ENCODE results near the gene SLC25A33.
"Not testable (repeated sequence)": the region's sequence is repeated elsewhere in the genome, so short reads cannot be mapped to it uniquely, and the experiment has no call there.

SLC25A33 gene, protein sequence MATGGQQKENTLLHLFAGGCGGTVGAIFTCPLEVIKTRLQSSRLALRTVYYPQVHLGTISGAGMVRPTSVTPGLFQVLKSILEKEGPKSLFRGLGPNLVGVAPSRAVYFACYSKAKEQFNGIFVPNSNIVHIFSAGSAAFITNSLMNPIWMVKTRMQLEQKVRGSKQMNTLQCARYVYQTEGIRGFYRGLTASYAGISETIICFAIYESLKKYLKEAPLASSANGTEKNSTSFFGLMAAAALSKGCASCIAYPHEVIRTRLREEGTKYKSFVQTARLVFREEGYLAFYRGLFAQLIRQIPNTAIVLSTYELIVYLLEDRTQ

GRCh38 chr1:9539165-9539828 is at the start of gene SLC25A33:
SLC25A33 (plus strand) TSS chr1:9539465; CDS start chr1:9539692, 227 bp downstream.
- peak; percentile 99 for DNase-seq

DNA sequence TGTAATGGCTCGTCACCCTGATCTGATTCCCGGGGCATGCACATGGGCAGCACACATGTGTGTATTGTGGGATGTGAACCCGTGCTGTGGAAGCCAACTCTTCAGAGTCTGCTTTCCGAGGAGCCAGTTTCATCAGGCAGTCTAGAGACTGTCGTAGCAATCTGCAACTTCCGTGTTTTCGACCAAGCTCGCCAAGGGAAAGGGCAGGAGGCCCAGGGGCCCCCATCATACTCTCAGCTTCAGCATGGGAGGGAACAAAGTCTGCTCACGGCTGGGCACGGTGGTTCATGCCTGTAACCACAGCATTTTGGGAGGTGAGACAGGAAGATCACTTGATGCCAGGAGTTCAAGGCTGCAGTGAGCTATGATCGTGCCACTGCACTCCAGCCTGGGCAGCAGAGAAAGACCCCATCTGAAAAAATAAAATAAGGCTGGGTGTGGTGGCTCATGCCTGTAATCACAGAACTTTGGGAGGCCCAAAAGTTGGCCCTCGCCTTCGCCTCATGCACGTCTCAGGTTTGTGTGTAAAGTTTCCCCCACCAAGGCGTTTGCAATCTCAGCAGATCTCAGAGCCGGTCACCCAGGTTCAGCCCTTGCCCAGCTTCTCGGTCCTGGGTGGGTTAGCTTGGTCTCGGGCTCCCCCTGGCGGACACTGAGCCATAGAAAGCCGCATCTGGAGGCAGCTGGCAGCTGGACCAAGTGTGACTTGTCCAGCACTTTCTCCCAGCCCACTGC is 48.5 kb upstream of the SLC25A33 start:
- peak; percentile 84 to 92 (median 90) for DNase-seq

DNA sequence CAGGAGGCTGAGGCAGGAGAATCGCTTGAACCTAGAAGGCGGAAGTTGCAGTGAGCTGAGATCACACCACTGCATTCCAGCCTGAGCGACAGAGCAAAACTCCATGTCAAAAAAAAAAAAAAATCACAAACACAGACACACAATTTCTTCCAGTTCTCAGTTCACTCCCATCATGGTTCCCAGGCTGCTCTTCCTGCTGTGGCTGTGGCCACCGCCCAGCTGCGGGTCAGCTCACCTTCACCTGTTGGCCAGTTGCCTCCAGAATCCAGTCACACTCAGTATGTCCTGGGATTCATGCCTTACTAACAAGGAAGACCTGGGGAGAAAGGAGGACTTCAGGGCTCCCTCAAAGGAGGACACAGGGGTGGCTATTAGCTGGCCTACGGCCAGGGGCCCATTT is 45.9 kb upstream of the SLC25A33 start:
- DNase-seq, result no peak

GRCh38 chr1:9494936-9495758 is 44.1 kb upstream of the SLC25A33 start:
- DNase-seq, result peak; percentile 74 to 86 (median 79)

GRCh38 chr1:9495854-9496374 is 43.4 kb upstream of the SLC25A33 start:
- no peak for DNase-seq

DNA sequence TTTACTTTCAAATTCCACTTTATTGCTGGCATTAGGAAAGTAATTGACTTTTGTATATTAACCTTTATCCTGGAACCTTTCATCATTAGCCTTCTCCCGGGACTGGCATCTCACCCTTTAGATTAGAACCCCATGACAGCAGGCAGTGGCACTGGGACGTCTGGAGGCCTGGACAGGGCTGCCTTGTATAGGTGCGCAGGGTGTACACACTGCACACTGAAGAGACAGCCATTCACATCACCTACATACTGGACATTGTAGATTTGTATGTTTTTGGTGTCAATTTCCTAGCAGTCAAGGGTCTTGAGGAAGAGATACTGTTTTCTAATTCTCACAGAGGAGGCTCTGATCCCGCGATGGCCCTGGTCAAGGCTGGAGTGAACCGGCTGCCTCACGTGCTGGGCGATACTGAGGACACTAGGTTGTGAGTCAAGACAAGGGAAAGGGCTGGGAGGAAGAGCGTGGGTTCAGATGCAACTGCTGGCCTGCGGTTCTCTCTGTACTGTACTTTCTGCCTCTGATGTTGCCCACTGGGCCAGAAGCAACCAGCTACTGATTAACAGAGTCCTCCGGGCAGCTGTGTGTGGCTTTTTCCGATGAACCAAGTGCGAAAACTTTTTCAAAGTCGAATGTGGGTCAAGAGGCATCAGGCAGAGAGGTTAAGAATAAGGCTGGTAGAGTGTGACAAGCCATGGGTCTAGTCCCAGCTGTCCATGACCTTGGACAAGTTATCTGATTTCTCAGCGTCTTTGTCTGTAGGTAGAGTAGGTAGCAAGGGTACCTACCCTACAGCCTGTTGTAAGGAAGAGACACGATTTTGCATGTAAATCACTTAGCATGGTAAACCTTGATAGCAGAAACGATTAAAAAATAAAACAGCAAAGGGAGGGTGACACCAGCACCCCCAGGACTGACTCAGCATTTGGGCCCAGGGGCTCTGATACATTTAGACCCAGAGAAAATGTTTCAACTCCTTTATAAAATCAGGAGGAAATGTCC is 38.2 kb upstream of the SLC25A33 start:
- DNase-seq, result no peak

DNA sequence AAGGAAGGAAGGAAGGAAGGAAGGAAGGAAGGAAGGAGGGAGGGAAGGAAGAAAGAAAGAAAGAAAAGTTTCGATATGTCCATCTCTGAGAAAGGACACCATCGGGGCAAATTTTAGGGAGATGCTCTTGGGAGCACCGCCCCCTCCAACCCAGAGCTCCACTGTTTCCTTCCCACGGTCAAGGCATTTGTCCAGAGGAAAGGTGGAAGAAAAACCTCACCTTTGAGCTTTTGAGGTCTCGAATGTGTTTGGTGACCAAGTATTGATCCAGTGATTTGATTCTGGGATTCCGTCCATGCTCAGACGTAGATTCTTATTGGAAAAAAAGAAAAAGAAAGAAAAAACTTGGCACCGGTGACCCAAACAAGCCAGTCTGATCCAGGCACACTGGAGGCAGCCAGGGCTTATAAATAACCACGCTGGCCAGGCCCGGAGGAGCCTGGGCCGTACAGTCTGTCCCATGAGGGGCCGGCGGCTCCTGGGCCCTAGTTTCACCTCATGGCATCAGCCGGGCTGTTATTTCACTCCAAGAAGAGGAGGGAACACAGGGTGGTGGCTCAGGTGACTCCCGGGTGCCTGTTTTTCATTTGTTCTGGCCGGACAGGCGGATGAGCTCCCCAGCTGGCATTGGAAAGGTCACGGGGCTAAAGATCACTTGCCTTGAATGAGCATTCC is 36.1 kb upstream of the SLC25A33 start:
- DNase-seq, result no peak

DNA sequence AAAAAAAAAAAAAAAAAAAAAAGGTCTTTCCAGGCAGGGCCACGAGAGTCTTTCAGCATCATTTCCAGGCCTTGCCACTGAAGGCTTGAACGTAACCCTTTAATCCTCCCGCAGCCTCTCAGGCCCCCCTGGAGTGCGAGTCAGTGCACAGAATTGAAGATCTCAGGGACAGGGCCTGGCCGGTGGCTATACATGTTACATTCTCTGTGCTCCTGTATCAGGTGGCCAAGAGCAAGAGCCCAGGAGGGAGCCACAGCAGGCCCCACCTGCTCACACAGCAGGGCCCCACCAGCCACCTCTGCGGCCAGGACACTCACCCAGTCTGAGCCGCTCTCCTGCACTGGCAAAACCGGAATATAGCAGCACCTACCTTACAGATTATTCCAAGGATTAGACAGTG is 34.1 kb upstream of the SLC25A33 start:
- DNase-seq, result no peak

- DNase-seq, result no peak
Measured at GRCh38 chr1:9506901-9507300, 32.4 kb upstream of the SLC25A33 start.

GRCh38 chr1:9510130-9510529 is 29.1 kb upstream of the SLC25A33 start:
- DNase-seq, result no peak

- not testable (repeated sequence) for DNase-seq
Measured at GRCh38 chr1:9515550-9515949, 23.7 kb upstream of the SLC25A33 start.

DNA sequence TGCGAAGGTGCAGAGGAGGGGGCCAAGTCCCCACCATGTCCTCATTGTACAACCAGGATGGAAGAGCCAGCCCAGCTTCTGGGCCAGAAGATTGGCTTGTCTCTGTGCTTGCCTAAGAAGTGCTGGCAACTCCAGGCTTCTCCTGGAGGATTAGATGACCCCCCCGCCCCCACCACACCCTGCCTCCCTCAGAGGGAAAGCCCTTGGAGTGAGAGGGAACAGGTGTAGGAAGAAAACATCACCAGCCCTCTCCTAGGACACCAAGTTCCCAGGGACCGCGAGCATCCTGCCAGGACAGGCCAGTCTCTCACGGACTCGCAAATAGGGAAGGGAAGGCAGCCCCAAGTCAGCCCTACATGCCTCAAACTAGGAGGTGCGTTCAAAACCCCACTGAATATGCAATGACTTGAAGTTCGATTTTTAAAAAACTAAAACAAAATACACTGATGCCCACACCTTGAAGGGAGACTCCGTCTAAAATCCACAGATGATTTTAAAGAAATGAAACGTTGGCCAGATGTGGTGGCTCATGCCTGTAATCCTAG is 20.7 kb upstream of the SLC25A33 start:
- no peak for DNase-seq

DNA sequence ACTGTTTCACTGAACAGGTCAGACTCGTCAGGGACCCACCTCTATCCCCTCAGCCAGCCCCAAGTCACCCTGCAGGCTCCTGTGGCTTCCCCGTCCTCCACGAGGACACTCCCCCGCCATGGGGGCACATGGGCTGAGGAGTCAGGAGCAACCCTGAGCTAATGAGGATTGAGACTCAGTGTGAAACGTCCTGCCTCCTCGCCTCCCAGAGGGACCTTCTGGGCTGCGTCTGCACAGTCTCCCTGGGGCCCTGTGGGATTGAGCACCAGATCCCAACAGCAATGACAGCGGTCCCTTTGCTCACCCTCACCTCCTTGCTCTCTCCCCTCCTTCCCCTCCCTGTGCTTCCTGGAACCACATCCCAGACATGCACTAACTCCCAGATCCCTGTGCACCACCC is 18.9 kb upstream of the SLC25A33 start:
- DNase-seq, result no peak

DNA sequence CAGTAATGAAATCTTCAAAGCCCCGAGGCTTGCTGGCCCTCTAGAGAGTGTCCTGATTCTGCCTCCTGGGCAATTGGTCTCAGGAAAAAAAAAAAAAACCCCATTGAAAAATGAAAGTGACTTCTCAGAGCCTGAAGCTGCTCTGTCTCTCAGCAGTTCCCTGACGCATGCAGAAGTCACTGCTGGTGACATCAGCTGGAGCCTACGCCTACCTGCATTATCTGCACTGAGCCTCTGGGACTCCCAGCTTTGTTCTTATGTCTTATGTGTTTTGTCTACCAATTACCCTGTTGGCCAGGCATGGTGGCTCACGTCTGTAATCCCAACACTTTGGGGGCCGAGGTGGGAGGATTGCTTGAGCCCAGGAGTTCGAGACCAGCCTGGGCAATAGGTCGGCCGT is 10.1 kb upstream of the SLC25A33 start:
- DNase-seq, result peak; percentile 79 to 90 (median 81)

GRCh38 chr1:9530320-9530719 is 8.9 kb upstream of the SLC25A33 start:
- no peak for DNase-seq

- DNase-seq, result no peak
Measured at GRCh38 chr1:9534953-9535352, 4.3 kb upstream of the SLC25A33 start.

- DNase-seq, result no peak
Measured at GRCh38 chr1:9536301-9536700, 3.0 kb upstream of the SLC25A33 start.

GRCh38 chr1:9537863-9538668 is 1.2 kb upstream of the SLC25A33 start:
- no peak for DNase-seq

- no peak for DNase-seq
Measured at GRCh38 chr1:9538669-9539164, 548 bp upstream of the SLC25A33 start.

Data from suppressor macrophage treated with lipopolysaccharide for 1 hour (primary cell).